22Rv1 (cell line): ENCODE measurements around the gene ZNF407.

Experiments
- CTCF ChIP-seq: fragments of 450-650 bp; IDR thresholded peaks from 2 replicates; pipeline ENCODE4 v1.5.1; 2017; ENCODE audit warnings: mild to moderate bottlenecking
- ZFX ChIP-seq: fragments of 450-650 bp; IDR thresholded peaks from 2 replicates; pipeline ENCODE4 v1.6.1; 2017; ENCODE audit warnings: antibody characterized with exemption, borderline replicate concordance

DNA sequence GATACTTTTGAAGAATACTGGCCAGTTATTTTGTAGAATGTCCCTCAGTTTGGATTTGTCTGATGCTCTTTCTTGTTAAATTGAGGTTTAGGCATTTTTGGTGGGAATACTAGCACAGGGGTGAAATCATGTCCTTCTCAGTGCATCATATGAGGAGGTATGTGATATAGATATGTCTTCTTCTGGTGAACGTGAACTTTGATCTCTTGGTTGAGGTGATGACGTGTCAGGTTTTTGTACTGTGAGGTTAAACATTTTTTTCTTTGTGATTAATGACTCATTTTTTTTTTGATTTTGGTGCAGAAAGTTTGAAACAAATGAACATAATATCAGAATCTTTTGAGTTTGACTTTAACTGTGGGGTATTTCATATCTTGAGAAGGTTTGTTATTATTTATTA lies 11.0 kb downstream of the ZNF407 start:
- no peak for TF ChIP-seq CTCF
- no peak for TF ChIP-seq ZFX
